AG04450 (cell line): ENCODE results near the gene ABI3. TPM values are rescaled to one million over a fixed set of nuclear protein-coding genes. Genes with fewer than 3 reads are reported as not detected.

ENCODE experiments used
- CTCF ChIA-PET: fragments of 300-600, 350-600 bp; formaldehyde crosslinking; extraction: SDS; loops from one replicate; lab custom pipeline; 2022; ENCODE audit warnings: antibody characterized with exemption, inconsistent platforms; lab: Charles Lee
- POLR2A ChIA-PET: fragments of 350-600 bp; formaldehyde crosslinking; extraction: SDS; loops from one replicate; lab custom pipeline; 2021; ENCODE audit warnings: antibody characterized with exemption, inconsistent platforms; lab: Yijun Ruan, JAX
- DNase-seq: peaks from one replicate; pipeline ENCODE4 v3.0.0-alpha.2; 2011; ENCODE audit warnings: low read depth, low spot score
- H3K27ac ChIP-seq: one replicate; pipeline ENCODE4 v1.5.1; 2012; ENCODE audit warnings: low read depth, low read length, control low read depth
- H3K27me3 ChIP-seq: one replicate; pipeline ENCODE4 v1.6.0; 2012; ENCODE audit warnings: low read length; ENCODE audit not compliant: control insufficient read depth, insufficient read depth
- H3K4me3 ChIP-seq: 2 replicates; pipeline ENCODE4 v1.5.1; 2011; ENCODE audit warnings: mild to moderate bottlenecking, low read depth, low read length, control low read depth
- H3K9me3 ChIP-seq: 2 replicates; pipeline ENCODE4 v1.5.1; 2012; ENCODE audit warnings: low read length; ENCODE audit not compliant: control insufficient read depth, insufficient read depth
- CTCF ChIP-seq: IDR thresholded peaks from 2 replicates; pipeline ENCODE4 v1.5.1; 2011; ENCODE audit warnings: low read depth, low read length, control low read depth, inconsistent platforms
- polyA plus RNA-seq: library from polyadenylated mRNA; depleted of rRNA; stranded (reverse); fragments of >200 nt; gene quantifications from 2 replicates; pipeline ENCODE4 v1.2.3, GENCODE V29; 2011

Gene ABI3
- polyA plus RNA-seq, 1 experiment, result 0.21 TPM

GRCh38 chr17:49196520-49196919 lies 14.0 kb upstream of the ABI3 start:
- no peak for TF ChIP-seq CTCF
- Histone ChIP-seq H3K4me3 (no peak overlapping the region), H3K27ac (no peak overlapping the region), H3K9me3 (no peaks in the 10 kb centered on the region; the same call in 1 of the 2 replicates), H3K27me3 (no peaks in the 10 kb centered on the region)
- ChIA-PET POLR2A (no interaction called here), CTCF (no interaction called here)
- no peak for DNase-seq

- no peak overlapping the region for H3K4me3 ChIP-seq
- DNase-seq, result no peak
- ChIA-PET POLR2A (no interaction called here), CTCF (interaction anchor here (1.2 kb wide), 1 partner anchor 17 kb away, joined by 5 read pairs; no protein-coding TSS in a partner anchor)
- no peaks in the 10 kb centered on the region for H3K27me3 ChIP-seq
- H3K9me3 ChIP-seq, result no peaks in the 10 kb centered on the region
- no peak for TF ChIP-seq CTCF
- H3K27ac ChIP-seq, result no peak overlapping the region
These were observed 13.0 kb upstream of the ABI3 start for GRCh38 chr17:49197346-49197998.

DNA sequence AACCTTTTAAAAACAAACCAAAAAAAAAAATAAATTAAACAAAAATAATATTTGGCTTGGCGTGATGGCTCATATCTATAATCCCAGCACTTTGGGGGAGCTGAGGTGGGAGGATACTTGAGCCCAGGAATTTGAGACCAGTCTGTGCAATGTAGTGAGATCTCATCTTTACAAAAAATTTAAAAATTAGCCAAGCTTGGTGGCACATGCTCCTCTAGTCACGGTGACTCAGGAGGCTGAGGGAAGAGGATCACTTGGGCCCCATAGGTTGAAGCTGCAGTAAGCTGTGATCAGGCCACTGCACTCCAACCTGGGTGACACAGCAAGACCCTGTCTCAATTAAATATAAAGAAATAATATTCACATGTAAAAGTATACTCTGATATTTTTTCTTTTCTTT lies 12.3 kb upstream of the ABI3 start:
- CTCF ChIA-PET, result interaction anchor here (1.2 kb wide), 1 partner anchor 18 kb away, joined by 5 read pairs; no protein-coding TSS in a partner anchor
- DNase-seq, result no peak

DNA sequence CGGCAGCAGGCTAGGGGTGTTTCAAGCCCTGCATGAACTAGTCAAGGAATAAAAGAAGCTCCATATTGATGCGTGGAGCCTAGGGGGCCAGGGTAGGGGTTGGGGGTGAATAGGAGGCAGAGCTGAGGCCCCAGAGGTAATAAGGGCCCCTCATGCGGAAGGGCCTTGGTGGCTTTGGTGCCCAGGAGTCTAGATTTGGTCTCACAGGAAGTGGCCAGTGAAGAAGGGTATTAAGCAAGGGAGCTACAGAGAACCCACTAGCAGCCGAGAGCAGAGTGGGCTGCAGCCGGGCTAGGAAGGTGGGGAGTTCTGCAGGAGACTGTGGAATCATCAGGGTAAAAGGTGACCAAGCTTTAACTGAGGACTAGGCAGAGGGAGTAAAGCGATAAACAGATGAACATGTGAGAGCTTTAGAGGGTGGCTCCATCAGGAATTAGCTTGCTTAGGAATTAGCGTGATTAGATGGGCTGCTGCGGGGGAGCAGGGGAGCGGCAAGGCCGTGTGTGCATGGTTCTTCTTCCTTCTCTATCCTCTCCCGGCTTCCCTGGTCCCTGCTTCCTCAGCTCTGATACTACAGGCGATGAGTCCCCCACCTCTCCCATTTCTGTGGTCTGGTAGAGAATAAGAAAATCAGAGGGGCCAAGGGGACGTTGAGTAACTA lies 10.0 kb upstream of the ABI3 start:
- CTCF ChIA-PET, result interaction anchor here (0.9 kb wide), 1 partner anchor 24 kb away, joined by 3 read pairs; no protein-coding TSS in a partner anchor

More for the DNA sequence above, 12.3 kb upstream of the ABI3 start:
- no peak overlapping the region for H3K27ac ChIP-seq
- H3K4me3 ChIP-seq, result no peak overlapping the region
- no peak for TF ChIP-seq CTCF
- H3K9me3 ChIP-seq, result no peaks in the 10 kb centered on the region
- POLR2A ChIA-PET, result interaction anchor here (0.6 kb wide), 1 partner anchor 64 kb away, joined by 3 read pairs; no protein-coding TSS in a partner anchor
- H3K27me3 ChIP-seq, result peaks cover under 1% of the 10 kb centered on the region

More for the DNA sequence above, 10.0 kb upstream of the ABI3 start:
- Histone ChIP-seq H3K9me3 (no peaks in the 10 kb centered on the region), H3K4me3 (no peak overlapping the region), H3K27ac (no peak overlapping the region), H3K27me3 (peaks cover 7% of the 10 kb centered on the region)
- no peak for TF ChIP-seq CTCF
- POLR2A ChIA-PET, result no interaction called here
- DNase-seq, result no peak
